K562 (cell line): Measurements from ENCODE around the gene SMIM35. TPM values are rescaled to one million over a fixed set of nuclear protein-coding genes. Genes with fewer than 3 reads are reported as not detected.

Experiments
- ADNP ChIP-seq: fragments of 200-800 bp; sonication (Bioruptor generic); IDR thresholded peaks from 2 replicates; pipeline ENCODE4 v1.6.1; 2016; ENCODE audit warnings: missing genetic modification characterization, missing compliant biosample characterization
- BCLAF1 ChIP-seq, 2 experiments: fragments of 450-650 bp in 1 of 2; IDR thresholded peaks; 2 replicates each; pipeline ENCODE4 v1.6.1; 2011 to 2017; ENCODE audit warnings: low read depth in 2 of 2, antibody characterized with exemption in 1 of 2, borderline replicate concordance in 1 of 2, low read length in 1 of 2, mild to moderate bottlenecking in 1 of 2, mixed read lengths in 1 of 2; ENCODE audit not compliant: control insufficient read depth in 1 of 2
- CHD1 ChIP-seq: fragments of 200-600 bp; sonication (generic); IDR thresholded peaks from one replicate; pipeline ENCODE4 v1.6.1; 2012; ENCODE audit warnings: mild to moderate bottlenecking, moderate library complexity, low read length, inconsistent platforms
- HCFC1 ChIP-seq: IDR thresholded peaks from 2 replicates; pipeline ENCODE4 v1.6.1; 2012; ENCODE audit warnings: low read depth, low read length, improper control_type of control experiment
- HMGN3 ChIP-seq: IDR thresholded peaks from 2 replicates; pipeline ENCODE4 v1.6.1; 2011; ENCODE audit warnings: borderline replicate concordance, low read depth, mild to moderate bottlenecking, mixed read lengths, low read length; ENCODE audit not compliant: insufficient read length; ENCODE audit errors: extremely low read depth
- HSF4 ChIP-seq: fragments of 250-450 bp; sonication (Bioruptor Pico); IDR thresholded peaks from 2 replicates; pipeline ENCODE4 v2.1.2; 2022; ENCODE audit warnings: mild to moderate bottlenecking, moderate library complexity, borderline replicate concordance
- LARP7 ChIP-seq: fragments of 450-650 bp; IDR thresholded peaks from 2 replicates; pipeline ENCODE4 v1.6.1; 2016
- MYBL2 ChIP-seq, 2 experiments: fragments of 450-650 bp in 1 of 2; sonication (generic) in 1 of 2; formaldehyde crosslinking in 1 of 2; IDR thresholded peaks; 2 replicates each; pipeline versions ENCODE4 v1.6.1 to v1.8.1; 2017 to 2022; ENCODE audit warnings: borderline replicate concordance in 1 of 2, inconsistent platforms in 1 of 2, low read depth in 1 of 2, mild to moderate bottlenecking in 1 of 2, missing genetic modification reagents in 1 of 2, moderate library complexity in 1 of 2
- NCOR1 ChIP-seq: fragments of 450-650 bp; IDR thresholded peaks from 2 replicates; pipeline ENCODE4 v1.6.1; 2016; ENCODE audit warnings: mild to moderate bottlenecking, moderate library complexity
- NFE2 ChIP-seq: IDR thresholded peaks from 2 replicates; pipeline ENCODE4 v1.6.1; 2014; ENCODE audit warnings: antibody characterized with exemption, low read depth
- POLR2G ChIP-seq: fragments of 200-400 bp; formaldehyde crosslinking; IDR thresholded peaks from 2 replicates; pipeline ENCODE4 v1.6.1; 2017; ENCODE audit warnings: low read depth, mild to moderate bottlenecking, antibody characterized with exemption, low read length, moderate library complexity
- POLR3A ChIP-seq: IDR thresholded peaks from 2 replicates; pipeline ENCODE4 v1.6.1; 2011; ENCODE audit warnings: borderline replicate concordance, mild to moderate bottlenecking, moderate library complexity; ENCODE audit not compliant: insufficient read length, insufficient read depth; ENCODE audit errors: extremely low read depth
- RBM22 ChIP-seq: fragments of 200-400 bp; formaldehyde crosslinking; IDR thresholded peaks from 2 replicates; pipeline ENCODE4 v1.6.1; 2018; ENCODE audit warnings: low read length, low read depth; ENCODE audit not compliant: poor library complexity, severe bottlenecking
- SAFB ChIP-seq: fragments of 200-400 bp; formaldehyde crosslinking; IDR thresholded peaks from 2 replicates; pipeline ENCODE4 v1.6.1; 2017; ENCODE audit warnings: low read depth, low read length, borderline replicate concordance
- TAL1 ChIP-seq: fragments of 450-650 bp; IDR thresholded peaks from 2 replicates; pipeline ENCODE4 v1.6.1; 2016; ENCODE audit warnings: mild to moderate bottlenecking
- TEAD4 ChIP-seq, 2 experiments: sonication (generic) in 1 of 2; formaldehyde crosslinking in 1 of 2; IDR thresholded peaks; 2 replicates each; pipeline versions ENCODE4 v1.6.1 to v1.8.0; 2012 to 2022; ENCODE audit warnings: borderline replicate concordance in 1 of 2, inconsistent platforms in 1 of 2, low read length in 1 of 2, mild to moderate bottlenecking in 1 of 2, missing genetic modification reagents in 1 of 2
- U2AF2 ChIP-seq: fragments of 200-400 bp; formaldehyde crosslinking; optimal IDR thresholded peaks from 2 replicates; pipeline ENCODE3; 2017; ENCODE audit warnings: low read depth, mild to moderate bottlenecking, low read length
- USF1 ChIP-seq: sonication (generic); formaldehyde crosslinking; IDR thresholded peaks from 2 replicates; pipeline ENCODE4 v1.9.0; 2022; ENCODE audit warnings: mild to moderate bottlenecking, missing genetic modification reagents
- ZNF699 ChIP-seq: fragments of 250-450 bp; sonication (Bioruptor Pico); IDR thresholded peaks from 2 replicates; pipeline ENCODE4 v1.8.0; 2021; ENCODE audit warnings: mild to moderate bottlenecking, moderate library complexity; ENCODE audit not compliant: insufficient replicate concordance
- ZNF766 ChIP-seq: fragments of 200-800 bp; sonication (Bioruptor generic); conservative IDR thresholded peaks from 2 replicates; pipeline ENCODE4 v1.6.1; 2016; ENCODE audit warnings: missing genetic modification characterization, missing compliant biosample characterization
- polyA plus RNA-seq, 8 experiments: library from polyadenylated mRNA; depleted of rRNA in 4 of 8; stranded (reverse) in 5 of 8; unstranded in 3 of 8; fragments of >200 nt; fragmentation: Nextera tagmentation in 2 of 8; fragmentation: Illumina TruSeq in 1 of 8; extraction: Ambion mirVana in 2 of 8; extraction: Trizol in 1 of 8; gene quantifications; 2 replicates each; pipeline versions ENCODE4 v1.2.1 to v1.2.3, GENCODE V29; 2011 to 2014; ENCODE audit warnings: inconsistent platforms in 1 of 8, missing spikeins in 1 of 8
- total RNA-seq, 7 experiments: library from RNA; depleted of rRNA in 6 of 7; stranded (reverse); fragments of >200 nt in 6 of 7; fragmentation: Illumina TruSeq in 2 of 7; extraction: Trizol in 2 of 7; gene quantifications; 2 replicates each; pipeline versions ENCODE4 v1.2.1 to v1.2.3, GENCODE V29; 2011 to 2021; ENCODE audit warnings: low replicate concordance in 1 of 7
- TF ChIP-seq, protein P1 (sequence below): fragments of 450-650 bp; IDR thresholded peaks from 2 replicates; pipeline ENCODE4 v1.6.1; 2017; ENCODE audit warnings: mild to moderate bottlenecking, moderate library complexity

Gene SMIM35
- total and polyA plus RNA-seq, 9 of the 15 experiments (the other 6 are each of a cell fraction or from before 2014, with no cell fraction given), result 0.03 TPM; not detected in 7

- no peak for TF ChIP-seq SAFB
- no peak for TF ChIP-seq U2AF2
- no peak for TF ChIP-seq ADNP
- TF ChIP-seq RBM22, result no peak
- no peak for TF ChIP-seq HMGN3
- no peak for TF ChIP-seq TAL1
- peak; percentile 28; the same call in 1 of the 2 replicates for TF ChIP-seq POLR2G
- peak in 1 of 2 experiments; percentile 87; a peak in 1 of 4 replicates for TF ChIP-seq BCLAF1 (IDR thresholded peaks at IDR 0.05; ENCODE audit: borderline replicate concordance in 1 of 2, control insufficient read depth in 1 of 2, low read depth in 2 of 2, low read length in 1 of 2)
- TF ChIP-seq LARP7, result no peak
- TF ChIP-seq HSF4 (CRISPR knock-in tag), result no peak
- TF ChIP-seq MYBL2 (IDR thresholded peaks at IDR 0.05; ENCODE audit: low read depth), result no peak
- TF ChIP-seq MYBL2 (CRISPR knock-in tag; IDR thresholded peaks at IDR 0.05; ENCODE audit: borderline replicate concordance), result no peak
- TF ChIP-seq, protein P1, sequence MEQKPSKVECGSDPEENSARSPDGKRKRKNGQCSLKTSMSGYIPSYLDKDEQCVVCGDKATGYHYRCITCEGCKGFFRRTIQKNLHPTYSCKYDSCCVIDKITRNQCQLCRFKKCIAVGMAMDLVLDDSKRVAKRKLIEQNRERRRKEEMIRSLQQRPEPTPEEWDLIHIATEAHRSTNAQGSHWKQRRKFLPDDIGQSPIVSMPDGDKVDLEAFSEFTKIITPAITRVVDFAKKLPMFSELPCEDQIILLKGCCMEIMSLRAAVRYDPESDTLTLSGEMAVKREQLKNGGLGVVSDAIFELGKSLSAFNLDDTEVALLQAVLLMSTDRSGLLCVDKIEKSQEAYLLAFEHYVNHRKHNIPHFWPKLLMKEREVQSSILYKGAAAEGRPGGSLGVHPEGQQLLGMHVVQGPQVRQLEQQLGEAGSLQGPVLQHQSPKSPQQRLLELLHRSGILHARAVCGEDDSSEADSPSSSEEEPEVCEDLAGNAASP, result no peak
- no peak for TF ChIP-seq USF1 (CRISPR knock-in tag)
- TF ChIP-seq NCOR1, result peak; percentile 37; the same call in 1 of the 2 replicates
- peak; percentile 71; the same call in 1 of the 2 replicates for TF ChIP-seq TEAD4 (IDR thresholded peaks at IDR 0.05; ENCODE audit: low read length)
- no peak for TF ChIP-seq TEAD4 (CRISPR knock-in tag; IDR thresholded peaks at IDR 0.05; ENCODE audit: borderline replicate concordance)
- TF ChIP-seq CHD1, result no peak
- TF ChIP-seq ZNF699 (CRISPR knock-in tag), result no peak
- TF ChIP-seq HCFC1, result no peak
- TF ChIP-seq POLR3A, result no peak
- no peak for TF ChIP-seq NFE2
- no peak for TF ChIP-seq ZNF766 (CRISPR knock-in tag)
These were observed 39.5 kb upstream of the SMIM35 start (continued) for GRCh38 chr11:118126082-118126838.
